HG02970 (cell line): ENCODE measurements around the gene PRKAR2A.
"Not testable (repeated sequence)": the region's sequence is repeated elsewhere in the genome, so short reads cannot be mapped to it uniquely, and the experiment has no call there.

Source experiments
- ATAC-seq: cut with Tn5 transposase; IDR thresholded peaks from one replicate; pipeline ENCODE4 v1.9.1; 2021; ENCODE audit warnings: mild to moderate bottlenecking, moderate library complexity, moderate number of reproducible peaks; ENCODE audit not compliant: unreplicated experiment, low FRiP score

The PRKAR2A gene

GRCh38 chr3:48738144-48738536 lies 109.5 kb downstream of the PRKAR2A start:
- no peak for ATAC-seq

- not testable (repeated sequence) for ATAC-seq
Observed at GRCh38 chr3:48735075-48735767, 112.5 kb downstream of the PRKAR2A start.

- not testable (repeated sequence) for ATAC-seq
Observed at GRCh38 chr3:48734541-48734940, 113.1 kb downstream of the PRKAR2A start.

- not testable (repeated sequence) for ATAC-seq
Observed at GRCh38 chr3:48733752-48734518, 113.7 kb downstream of the PRKAR2A start.

GRCh38 chr3:48727511-48727910 lies 120.2 kb downstream of the PRKAR2A start:
- ATAC-seq: no peak

- ATAC-seq: not testable (repeated sequence)
Observed at GRCh38 chr3:48725185-48725855, 122.4 kb downstream of the PRKAR2A start.

GRCh38 chr3:48723725-48724124 lies 123.9 kb downstream of the PRKAR2A start:
- ATAC-seq: no peak

- ATAC-seq: not testable (repeated sequence)
Observed at GRCh38 chr3:48723293-48723692, 124.4 kb downstream of the PRKAR2A start.

- ATAC-seq: peak; percentile 96
Observed at GRCh38 chr3:48716982-48717746, 130.5 kb downstream of the PRKAR2A start, which contains the start of gene IP6K2. TSS of gene IP6K2 (minus strand) at chr3:48717221. CDS start at chr3:48695291, 21,930 bp downstream.

GRCh38 chr3:48716508-48716981 lies 131.1 kb downstream of the PRKAR2A start:
- no peak for ATAC-seq

- ATAC-seq: no peak
Observed at GRCh38 chr3:48715174-48715800, 132.4 kb downstream of the PRKAR2A start.

- ATAC-seq: no peak
Observed at GRCh38 chr3:48711727-48712126, 135.9 kb downstream of the PRKAR2A start.

- ATAC-seq: no peak
Observed at GRCh38 chr3:48709051-48709461, 138.6 kb downstream of the PRKAR2A start.

GRCh38 chr3:48708481-48708889 lies 139.2 kb downstream of the PRKAR2A start:
- no peak for ATAC-seq

GRCh38 chr3:48707157-48707556 lies 140.5 kb downstream of the PRKAR2A start:
- no peak for ATAC-seq

GRCh38 chr3:48702320-48702920 lies 145.3 kb downstream of the PRKAR2A start:
- no peak for ATAC-seq

GRCh38 chr3:48700731-48701405 lies 146.8 kb downstream of the PRKAR2A start:
- no peak for ATAC-seq

GRCh38 chr3:48698891-48699290 lies 148.8 kb downstream of the PRKAR2A start:
- ATAC-seq: no peak

GRCh38 chr3:48697952-48698351 lies 149.7 kb downstream of the PRKAR2A start:
- ATAC-seq: no peak
